Naive thymus-derived CD8-positive, alpha-beta T cell (primary cell): Measurements from ENCODE around the gene MYOD1. TPM values are rescaled to one million over a fixed set of nuclear protein-coding genes. Genes with fewer than 3 reads are reported as not detected.

Source experiments
- ATAC-seq, 2 donors: fragments of 150-1000 bp; cut with Tn5 transposase in 1 of 2; sonication (Bioruptor Pico), chemical (Tn5 transposase) in 1 of 2; 1 replicate in 1 of 2; 2 replicates in 1 of 2; pipeline ENCODE4 v1.10.0; 2021; ENCODE audit warnings: mild to moderate bottlenecking in 2 of 2, moderate library complexity in 2 of 2
- POLR2A ChIA-PET: fragments of 350-600 bp; sonication (Branson Sonifier 250); formaldehyde crosslinking; loops from one replicate; lab custom pipeline; 2021; ENCODE audit warnings: antibody characterized with exemption; lab: Charles Lee
- DNase-seq, 10 donors: peaks; one replicate each; pipeline versions ENCODE4 v3.0.0 to v3.0.0-alpha.2; 2020 to 2022
- H3K27ac Mint-ChIP-seq, 10 donors: one replicate each; pipeline ENCODE4 v1.8.0; 2020 to 2022; ENCODE audit warnings: mild to moderate bottlenecking in 10 of 10, mixed read lengths in 10 of 10, moderate library complexity in 4 of 10, inconsistent platforms in 1 of 10
- H3K27me3 Mint-ChIP-seq, 5 donors: one replicate each; pipeline ENCODE4 v1.8.0; 2021 to 2022; ENCODE audit warnings: mixed read lengths in 5 of 5
- H3K36me3 Mint-ChIP-seq, 3 donors: one replicate each; pipeline ENCODE4 v1.8.0; 2020 to 2022; ENCODE audit warnings: mixed read lengths in 3 of 3, mild to moderate bottlenecking in 2 of 3, inconsistent platforms in 1 of 3
- H3K4me1 Mint-ChIP-seq, 4 donors: one replicate each; pipeline ENCODE4 v1.8.0; 2021 to 2022; ENCODE audit warnings: mixed read lengths in 4 of 4
- H3K4me3 Mint-ChIP-seq, 10 donors: one replicate each; pipeline ENCODE4 v1.8.0; 2020 to 2022; ENCODE audit warnings: mild to moderate bottlenecking in 10 of 10, mixed read lengths in 10 of 10, moderate library complexity in 6 of 10, inconsistent platforms in 1 of 10
- H3K9me3 Mint-ChIP-seq, 9 donors: one replicate each; pipeline ENCODE4 v1.8.0; 2020 to 2022; ENCODE audit warnings: mixed read lengths in 9 of 9, mild to moderate bottlenecking in 3 of 9, inconsistent platforms in 1 of 9, moderate library complexity in 1 of 9
- polyA plus RNA-seq, 3 donors: library from polyadenylated mRNA; unstranded; fragments of 300-500 nt; fragmentation: Illumina TruSeq; gene quantifications; one replicate each; pipeline ENCODE4 v1.2.3, GENCODE V29; 2021
- total RNA-seq, 8 experiments: library from RNA in 2 of 8; stranded (reverse) in 2 of 8; gene quantifications; one replicate each; pipeline ENCODE4 v1.2.3 and lab custom pipeline; 2021 to 2026

MYOD1 gene
- total and polyA plus RNA-seq, 5 experiments from 2014 or later = not detected

GRCh38 chr11:17740649-17741235 lies 21.4 kb downstream of the MYOD1 start:
- H3K36me3 Mint-ChIP-seq = no peaks in the 10 kb centered on the region
- no peak overlapping the region for H3K27ac Mint-ChIP-seq
- ATAC-seq (no peak), DNase-seq (peak in 1 of 10 donors; percentile 46)
- no peak overlapping the region for H3K4me3 Mint-ChIP-seq
- POLR2A ChIA-PET = interaction anchor here (0.8 kb wide), 1 partner anchor 124 kb away, joined by 3 read pairs; no protein-coding TSS in a partner anchor
- peaks cover 14 to 50% (median 30%) of the 10 kb centered on the region in 5 donors for H3K27me3 Mint-ChIP-seq
- H3K4me1 Mint-ChIP-seq = peaks cover 0 to 3% (median 2%) of the 10 kb centered on the region in 4 donors
- peaks cover 0 to 2% (median 0%) of the 10 kb centered on the region in 9 donors for H3K9me3 Mint-ChIP-seq

GRCh38 chr11:17741487-17741886 lies 22.1 kb downstream of the MYOD1 start:
- Mint-ChIP-seq H3K9me3 (peaks cover 0 to 2% (median 0%) of the 10 kb centered on the region in 9 donors), H3K4me3 (no peak overlapping the region), H3K36me3 (no peaks in the 10 kb centered on the region), H3K27me3 (peaks cover 14 to 48% (median 33%) of the 10 kb centered on the region in 5 donors), H3K27ac (no peak overlapping the region), H3K4me1 (peaks cover 0 to 3% (median under 1%) of the 10 kb centered on the region in 4 donors)
- DNase-seq (peak in 1 of 10 donors; percentile 14), ATAC-seq (no peak)
- POLR2A ChIA-PET = no interaction called here

GRCh38 chr11:17742019-17742418 lies 22.6 kb downstream of the MYOD1 start:
- Mint-ChIP-seq H3K27ac (no peak overlapping the region), H3K4me1 (no peaks in the 10 kb centered on the region), H3K9me3 (peaks cover 0 to 2% (median 0%) of the 10 kb centered on the region in 9 donors), H3K36me3 (no peaks in the 10 kb centered on the region), H3K27me3 (peaks cover 10 to 48% (median 33%) of the 10 kb centered on the region in 5 donors), H3K4me3 (no peak overlapping the region)
- POLR2A ChIA-PET = no interaction called here
- ATAC-seq = no peak
- DNase-seq = peak in 1 of 10 donors; percentile 42

- POLR2A ChIA-PET = no interaction called here
- H3K36me3 Mint-ChIP-seq = no peaks in the 10 kb centered on the region
- no peak for ATAC-seq
- peak in 1 of 10 donors; percentile 19 for DNase-seq
- peaks cover 10 to 44% (median 38%) of the 10 kb centered on the region in 5 donors for H3K27me3 Mint-ChIP-seq
- no peak overlapping the region for H3K4me3 Mint-ChIP-seq
- H3K27ac Mint-ChIP-seq = no peak overlapping the region
- peaks cover 0 to 2% (median 0%) of the 10 kb centered on the region in 9 donors for H3K9me3 Mint-ChIP-seq
- no peaks in the 10 kb centered on the region for H3K4me1 Mint-ChIP-seq
Measured at GRCh38 chr11:17743026-17743807, 23.8 kb downstream of the MYOD1 start.

GRCh38 chr11:17743808-17744119 lies 24.4 kb downstream of the MYOD1 start:
- POLR2A ChIA-PET = no interaction called here
- ATAC-seq = no peak

GRCh38 chr11:17744151-17744940 lies 25.0 kb downstream of the MYOD1 start:
- POLR2A ChIA-PET = no interaction called here
- H3K9me3 Mint-ChIP-seq = peaks cover 0 to 2% (median 0%) of the 10 kb centered on the region in 9 donors
- H3K27me3 Mint-ChIP-seq = peaks cover 10 to 43% (median 38%) of the 10 kb centered on the region in 5 donors
- no peak overlapping the region for H3K27ac Mint-ChIP-seq
- H3K4me3 Mint-ChIP-seq = no peak overlapping the region
- ATAC-seq (no peak), DNase-seq (peak in 1 of 10 donors; percentile 49)
- no peaks in the 10 kb centered on the region for H3K4me1 Mint-ChIP-seq
- no peaks in the 10 kb centered on the region for H3K36me3 Mint-ChIP-seq

More at GRCh38 chr11:17743808-17744119, 24.4 kb downstream of the MYOD1 start:
- Mint-ChIP-seq H3K27ac (no peak overlapping the region), H3K4me1 (no peaks in the 10 kb centered on the region), H3K4me3 (no peak overlapping the region), H3K36me3 (no peaks in the 10 kb centered on the region), H3K27me3 (peaks cover 10 to 43% (median 38%) of the 10 kb centered on the region in 5 donors), H3K9me3 (peaks cover 0 to 2% (median 0%) of the 10 kb centered on the region in 9 donors)
- DNase-seq = peak in 1 of 10 donors; percentile 56

- Mint-ChIP-seq H3K27ac (no peak overlapping the region), H3K4me3 (no peak overlapping the region), H3K9me3 (peaks cover 0 to 2% (median 0%) of the 10 kb centered on the region in 9 donors), H3K4me1 (no peaks in the 10 kb centered on the region), H3K27me3 (peaks cover 8 to 43% (median 38%) of the 10 kb centered on the region in 5 donors), H3K36me3 (no peaks in the 10 kb centered on the region)
- ATAC-seq = no peak
- peak in 1 of 10 donors; percentile 52 for DNase-seq
- POLR2A ChIA-PET = no interaction called here
Measured at GRCh38 chr11:17745023-17745772, 25.8 kb downstream of the MYOD1 start.

- Mint-ChIP-seq H3K27ac (no peak overlapping the region), H3K36me3 (no peaks in the 10 kb centered on the region), H3K4me1 (no peaks in the 10 kb centered on the region), H3K9me3 (peaks cover 0 to 2% (median 0%) of the 10 kb centered on the region in 9 donors), H3K27me3 (peaks cover 7 to 47% (median 37%) of the 10 kb centered on the region in 5 donors), H3K4me3 (no peak overlapping the region)
- POLR2A ChIA-PET = no interaction called here
- DNase-seq (peak in 1 of 10 donors; percentile 30), ATAC-seq (no peak)
Measured at GRCh38 chr11:17746096-17746495, 26.7 kb downstream of the MYOD1 start.

- POLR2A ChIA-PET = no interaction called here
- ATAC-seq (no peak), DNase-seq (peak in 1 of 10 donors; percentile 38)
Measured at GRCh38 chr11:17747131-17747955, 28.0 kb downstream of the MYOD1 start.

GRCh38 chr11:17748044-17748443 lies 28.7 kb downstream of the MYOD1 start:
- ATAC-seq (no peak), DNase-seq (peak in 1 of 10 donors; percentile 34)
- H3K27ac Mint-ChIP-seq = peak overlapping the region in 1 of 10 donors; percentile 15
- no peaks in the 10 kb centered on the region for H3K4me1 Mint-ChIP-seq
- no peaks in the 10 kb centered on the region for H3K9me3 Mint-ChIP-seq
- H3K36me3 Mint-ChIP-seq = no peaks in the 10 kb centered on the region
- H3K4me3 Mint-ChIP-seq = no peak overlapping the region
- POLR2A ChIA-PET = no interaction called here
- H3K27me3 Mint-ChIP-seq = peaks cover 0 to 44% (median 27%) of the 10 kb centered on the region in 5 donors

More at GRCh38 chr11:17747131-17747955, 28.0 kb downstream of the MYOD1 start:
- no peak overlapping the region for H3K4me3 Mint-ChIP-seq
- no peaks in the 10 kb centered on the region for H3K4me1 Mint-ChIP-seq
- H3K36me3 Mint-ChIP-seq = no peaks in the 10 kb centered on the region
- H3K27me3 Mint-ChIP-seq = peaks cover 0 to 44% (median 27%) of the 10 kb centered on the region in 5 donors
- H3K27ac Mint-ChIP-seq = peak overlapping the region in 1 of 10 donors; percentile 15
- no peaks in the 10 kb centered on the region for H3K9me3 Mint-ChIP-seq
